ENCODE results near the gene MPIG6B. TPM values are rescaled to one million over a fixed set of nuclear protein-coding genes. Genes with fewer than 3 reads are reported as not detected.

Gene MPIG6B
- polyA plus RNA-seq, 1 donor (not counting 4 experiments of a cell fraction or from before 2014, with no cell fraction given): 0.10 TPM

- FAIRE-seq (no peak), DNase-seq (ENCODE audit: low read depth, low spot score) (no peak)
- H3K9me1 ChIP-seq (ENCODE audit: control insufficient read depth, extremely low read depth, insufficient read depth, low read length): peaks cover 2% of the 10 kb centered on the region
- no peaks in the 10 kb centered on the region for H3K27me3 ChIP-seq (ENCODE audit: control insufficient read depth, extremely low read depth, insufficient read depth, low read length)
- no peak overlapping the region for H3K4me2 ChIP-seq (ENCODE audit: control insufficient read depth, extremely low read depth, insufficient read depth, low read depth, low read length)
- H3K4me1 ChIP-seq (ENCODE audit: control insufficient read depth, extremely low read depth, insufficient read depth, low read length): peaks cover 9% of the 10 kb centered on the region
- H3K79me2 ChIP-seq (ENCODE audit: control insufficient read depth, insufficient read depth, low read length): no peaks in the 10 kb centered on the region
- dilution Hi-C loops (cut with MboI; ENCODE audit: extremely low pct_ligation_motif_present, low sequenced_read_pairs): no loop called here
- no peak overlapping the region for H3K4me3 ChIP-seq (ENCODE audit: control insufficient read depth in 2 of 3, extremely low read depth in 1 of 3, insufficient read depth in 2 of 3, low read depth in 1 of 3, low read length in 3 of 3)
- no peaks in the 10 kb centered on the region for H4K20me1 ChIP-seq (ENCODE audit: control insufficient read depth, extremely low read depth, insufficient read depth, low read length)
- no peaks in the 10 kb centered on the region for H3K36me3 ChIP-seq (ENCODE audit: control insufficient read depth in 2 of 2, extremely low read depth in 1 of 2, insufficient read depth in 2 of 2, low read length in 2 of 2)
- no peak overlapping the region for H2AFZ ChIP-seq (ENCODE audit: control insufficient read depth, low read length)
- no peak overlapping the region for H3K9ac ChIP-seq (ENCODE audit: control insufficient read depth, extremely low read depth, insufficient read depth, low read length)
- no peaks in the 10 kb centered on the region for H3K9me3 ChIP-seq (ENCODE audit: control insufficient read depth, low read depth, low read length)
- H3K27ac ChIP-seq (ENCODE audit: control insufficient read depth, insufficient read depth, low read length): no peak overlapping the region
- TF ChIP-seq CTCF (optimal IDR thresholded peaks at IDR 0.05 in 1 of 3, IDR thresholded peaks at IDR 0.05 in 1 of 3, conservative IDR thresholded peaks at IDR 0.05 in 1 of 3; ENCODE audit: extremely low read depth in 1 of 3, insufficient read depth in 2 of 3, low read length in 3 of 3) (no peak), EZH2 (IDR thresholded peaks at IDR 0.05; ENCODE audit: low read length) (no peak)
Measured at GRCh38 chr6:31770860-31771259, 47.7 kb downstream of the MPIG6B start.

- Histone ChIP-seq H3K4me1 (ENCODE audit: control insufficient read depth, extremely low read depth, insufficient read depth, low read length) (peaks cover 20% of the 10 kb centered on the region), H3K4me3 (ENCODE audit: control insufficient read depth in 2 of 3, extremely low read depth in 1 of 3, insufficient read depth in 2 of 3, low read depth in 1 of 3, low read length in 3 of 3) (no peak overlapping the region), H3K9me1 (ENCODE audit: control insufficient read depth, extremely low read depth, insufficient read depth, low read length) (peaks cover 2% of the 10 kb centered on the region), H3K9ac (ENCODE audit: control insufficient read depth, extremely low read depth, insufficient read depth, low read length) (no peak overlapping the region), H3K9me3 (ENCODE audit: control insufficient read depth, low read depth, low read length) (no peaks in the 10 kb centered on the region), H3K27ac (ENCODE audit: control insufficient read depth, insufficient read depth, low read length) (no peak overlapping the region), H2AFZ (ENCODE audit: control insufficient read depth, low read length) (no peak overlapping the region), H3K4me2 (ENCODE audit: control insufficient read depth, extremely low read depth, insufficient read depth, low read depth, low read length) (no peak overlapping the region), H3K79me2 (ENCODE audit: control insufficient read depth, insufficient read depth, low read length) (no peaks in the 10 kb centered on the region), H3K36me3 (ENCODE audit: control insufficient read depth in 2 of 2, extremely low read depth in 1 of 2, insufficient read depth in 2 of 2, low read length in 2 of 2) (no peaks in the 10 kb centered on the region), H3K27me3 (ENCODE audit: control insufficient read depth, extremely low read depth, insufficient read depth, low read length) (no peaks in the 10 kb centered on the region), H4K20me1 (ENCODE audit: control insufficient read depth, extremely low read depth, insufficient read depth, low read length) (no peaks in the 10 kb centered on the region)
- no peak for TF ChIP-seq CTCF (optimal IDR thresholded peaks at IDR 0.05 in 1 of 3, IDR thresholded peaks at IDR 0.05 in 1 of 3, conservative IDR thresholded peaks at IDR 0.05 in 1 of 3; ENCODE audit: extremely low read depth in 1 of 3, insufficient read depth in 2 of 3, low read length in 3 of 3)
- no peak for TF ChIP-seq EZH2 (IDR thresholded peaks at IDR 0.05; ENCODE audit: low read length)
- no peak for DNase-seq (ENCODE audit: low read depth, low spot score)
- FAIRE-seq: no peak
- dilution Hi-C loops (cut with MboI; ENCODE audit: extremely low pct_ligation_motif_present, low sequenced_read_pairs): no loop called here
Measured at GRCh38 chr6:31771992-31772358, 48.8 kb downstream of the MPIG6B start.

All from keratinocyte (primary cell).